Measurements from ENCODE around the gene TIPRL.
"Not testable (repeated sequence)": the region's sequence is repeated elsewhere in the genome, so short reads cannot be mapped to it uniquely, and the experiment has no call there.

GRCh38 chr1:168181063-168181720 lies 2.4 kb downstream of the TIPRL start:
- TF ChIP-seq POLR2A (IDR thresholded peaks at IDR 0.05), result not testable (repeated sequence)
- TF ChIP-seq, protein P1, sequence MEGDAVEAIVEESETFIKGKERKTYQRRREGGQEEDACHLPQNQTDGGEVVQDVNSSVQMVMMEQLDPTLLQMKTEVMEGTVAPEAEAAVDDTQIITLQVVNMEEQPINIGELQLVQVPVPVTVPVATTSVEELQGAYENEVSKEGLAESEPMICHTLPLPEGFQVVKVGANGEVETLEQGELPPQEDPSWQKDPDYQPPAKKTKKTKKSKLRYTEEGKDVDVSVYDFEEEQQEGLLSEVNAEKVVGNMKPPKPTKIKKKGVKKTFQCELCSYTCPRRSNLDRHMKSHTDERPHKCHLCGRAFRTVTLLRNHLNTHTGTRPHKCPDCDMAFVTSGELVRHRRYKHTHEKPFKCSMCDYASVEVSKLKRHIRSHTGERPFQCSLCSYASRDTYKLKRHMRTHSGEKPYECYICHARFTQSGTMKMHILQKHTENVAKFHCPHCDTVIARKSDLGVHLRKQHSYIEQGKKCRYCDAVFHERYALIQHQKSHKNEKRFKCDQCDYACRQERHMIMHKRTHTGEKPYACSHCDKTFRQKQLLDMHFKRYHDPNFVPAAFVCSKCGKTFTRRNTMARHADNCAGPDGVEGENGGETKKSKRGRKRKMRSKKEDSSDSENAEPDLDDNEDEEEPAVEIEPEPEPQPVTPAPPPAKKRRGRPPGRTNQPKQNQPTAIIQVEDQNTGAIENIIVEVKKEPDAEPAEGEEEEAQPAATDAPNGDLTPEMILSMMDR (IDR thresholded peaks at IDR 0.05), result not testable (repeated sequence)

Measured in thyroid gland (tissue), 4 donors.